Endothelial cell of umbilical vein (primary cell): ENCODE data around the gene C1QTNF8. TPM values are rescaled to one million over a fixed set of nuclear protein-coding genes. Genes with fewer than 3 reads are reported as not detected.

Experiments
- BruUV-seq: library from RNA; stranded (reverse); fragments of 400-500 nt; replicated peaks from 2 replicates; lab custom pipeline; 2021; lab: Mats Ljungman, UMichigan
- CTCF ChIA-PET: fragments of 300-600, 350-600 bp; sonication (Branson Sonifier 250); formaldehyde crosslinking; loops from one replicate; lab custom pipeline; 2021; ENCODE audit warnings: antibody characterized with exemption, inconsistent platforms; lab: Charles Lee
- POLR2A ChIA-PET: fragments of 300-600, 350-600 bp; sonication (Branson Sonifier 250); formaldehyde crosslinking; loops from one replicate; lab custom pipeline; 2021; ENCODE audit warnings: antibody characterized with exemption, inconsistent platforms; lab: Charles Lee
- DNase-seq: peaks from one replicate; pipeline ENCODE4 v3.0.0-alpha.2; 2011; ENCODE audit warnings: low read depth, low spot score
- FAIRE-seq: peaks from 2 replicates; lab custom pipeline; 2011; peaks lifted over from hg19 to GRCh38; lab: Jason Lieb, UNC
- H2AFZ ChIP-seq: 2 replicates; pipeline ENCODE4 v1.6.0; 2012; ENCODE audit warnings: low read depth, low read length, control low read depth, inconsistent platforms
- H3K27ac ChIP-seq: 2 replicates; pipeline ENCODE4 v1.5.1; 2011; ENCODE audit warnings: low read depth, mild to moderate bottlenecking, control low read depth, low read length, moderate library complexity; ENCODE audit not compliant: insufficient read depth
- H3K27me3 ChIP-seq, 2 experiments: 2 replicates each; pipeline versions ENCODE4 v1.6.0 to v1.6.1; 2011; ENCODE audit warnings: low read length in 2 of 2, mixed read lengths in 1 of 2; ENCODE audit not compliant: control insufficient read depth in 2 of 2, insufficient read depth in 2 of 2
- H3K36me3 ChIP-seq, 2 experiments: 2 replicates in 1 of 2; 3 replicates in 1 of 2; pipeline ENCODE4 v1.5.1; 2011; ENCODE audit warnings: low read length in 2 of 2, mild to moderate bottlenecking in 1 of 2, moderate library complexity in 1 of 2; ENCODE audit not compliant: control insufficient read depth in 2 of 2, insufficient read depth in 2 of 2; ENCODE audit errors: extremely low read depth in 1 of 2
- H3K4me1 ChIP-seq: 3 replicates; pipeline ENCODE4 v1.5.1; 2011; ENCODE audit warnings: mild to moderate bottlenecking, low read length; ENCODE audit not compliant: control insufficient read depth, insufficient read depth; ENCODE audit errors: extremely low read depth
- H3K4me2 ChIP-seq: 2 replicates; pipeline ENCODE4 v1.6.1; 2011; ENCODE audit warnings: low read length, control low read depth, mixed read lengths; ENCODE audit not compliant: insufficient read depth
- H3K4me3 ChIP-seq, 3 experiments: fragments of 200-600 bp in 1 of 3; sonication (generic), shearing (Covaris generic) in 1 of 3; replicated peaks in 1 of 3; 2 replicates each; pipeline ENCODE4 v1.5.1; 2011 to 2016; ENCODE audit warnings: control low read depth in 3 of 3, low read length in 3 of 3, mild to moderate bottlenecking in 2 of 3, inconsistent platforms in 1 of 3, low read depth in 1 of 3, moderate library complexity in 1 of 3; ENCODE audit not compliant: insufficient read depth in 1 of 3
- H3K79me2 ChIP-seq: 2 replicates; pipeline ENCODE4 v1.6.0; 2012; ENCODE audit warnings: low read length, inconsistent platforms; ENCODE audit not compliant: control insufficient read depth, insufficient read depth
- H3K9ac ChIP-seq: replicated peaks from 2 replicates; pipeline ENCODE3; 2011; ENCODE audit warnings: low read length, control low read depth; ENCODE audit not compliant: insufficient read depth; ENCODE audit errors: extremely low read depth
- H3K9me1 ChIP-seq: replicated peaks from 3 replicates; pipeline ENCODE4 v1.6.0; 2011; ENCODE audit warnings: mild to moderate bottlenecking, low read length; ENCODE audit not compliant: control insufficient read depth, insufficient read depth; ENCODE audit errors: extremely low read depth
- H3K9me3 ChIP-seq: replicated peaks from 2 replicates; pipeline ENCODE4 v1.5.1; 2012; ENCODE audit warnings: low read length, inconsistent platforms; ENCODE audit not compliant: control insufficient read depth, insufficient read depth
- H4K20me1 ChIP-seq: replicated peaks from 2 replicates; pipeline ENCODE3; 2011; ENCODE audit warnings: mild to moderate bottlenecking, low read length; ENCODE audit not compliant: control insufficient read depth, insufficient read depth; ENCODE audit errors: extremely low read depth
- CTCF ChIP-seq, 2 donors: IDR thresholded peaks; 1 replicate in 1 of 2; 2 replicates in 1 of 2; pipeline ENCODE4 v1.5.1; 2011; ENCODE audit warnings: low read length in 2 of 2, mild to moderate bottlenecking in 2 of 2, moderate library complexity in 2 of 2, control low read depth in 1 of 2, inconsistent platforms in 1 of 2, low read depth in 1 of 2; ENCODE audit not compliant: insufficient read depth in 1 of 2; ENCODE audit errors: extremely low read depth in 1 of 2
- EZH2 ChIP-seq: IDR thresholded peaks from 2 replicates; pipeline ENCODE4 v1.6.1; 2012; ENCODE audit warnings: borderline replicate concordance, low read depth, mild to moderate bottlenecking, moderate library complexity, low read length, inconsistent platforms; ENCODE audit not compliant: severe bottlenecking
- FOS ChIP-seq: IDR thresholded peaks from 2 replicates; pipeline ENCODE4 v1.6.1; 2011; ENCODE audit warnings: mild to moderate bottlenecking, low read length, moderate library complexity, borderline replicate concordance; ENCODE audit not compliant: insufficient read depth
- GATA2 ChIP-seq: IDR thresholded peaks from 2 replicates; pipeline ENCODE4 v1.7.0; 2011; ENCODE audit warnings: low read depth, mild to moderate bottlenecking, moderate library complexity, mixed read lengths, low read length; ENCODE audit not compliant: insufficient read length, insufficient read depth
- JUN ChIP-seq: IDR thresholded peaks from 2 replicates; pipeline ENCODE4 v1.6.1; 2011; ENCODE audit warnings: borderline replicate concordance, low read depth; ENCODE audit not compliant: insufficient read length, insufficient read depth
- MYC ChIP-seq: IDR thresholded peaks from one replicate; pipeline ENCODE4 v1.6.1; 2011; ENCODE audit warnings: mild to moderate bottlenecking, low read depth, low read length
- POLR2A ChIP-seq: IDR thresholded peaks from 2 replicates; pipeline ENCODE4 v1.6.1; 2012; ENCODE audit warnings: low read depth, mild to moderate bottlenecking, control low read depth, low read length
- POLR2AphosphoS5 ChIP-seq: IDR thresholded peaks from 2 replicates; pipeline ENCODE4 v1.6.1; 2012; ENCODE audit warnings: low read depth, mild to moderate bottlenecking, control low read depth, low read length, moderate library complexity; ENCODE audit not compliant: insufficient read depth
- dilution Hi-C: fragments of 300-500 bp; cut with MboI; formaldehyde crosslinking; loops from one replicate; pipeline ENCODE4 v1.15.0; 2019; ENCODE audit warnings: low sequenced_read_pairs; ENCODE audit not compliant: extremely low pct_ligation_motif_present
- intact Hi-C: fragments of 100-400 bp; cut with micrococcal nuclease; formaldehyde crosslinking; loops from one replicate; pipeline ENCODE4 v1.10.0; 2022
- polyA plus RNA-seq, 4 experiments: library from polyadenylated mRNA; depleted of rRNA in 3 of 4; stranded (reverse) in 3 of 4; unstranded in 1 of 4; fragments of >200 nt; gene quantifications; 2 replicates each; pipeline versions ENCODE4 v1.2.1 to v1.2.3, GENCODE V29; 2011 to 2012; ENCODE audit warnings: missing spikeins in 1 of 4
- total RNA-seq: library from RNA; stranded (reverse); gene quantifications from 2 replicates; pipeline ENCODE4 v1.2.3, GENCODE V29; 2021
- TF ChIP-seq, protein P1 (sequence below): IDR thresholded peaks from 2 replicates; pipeline ENCODE4 v1.6.1; 2011; ENCODE audit not compliant: insufficient read depth, insufficient read length

Gene C1QTNF8
- total and polyA plus RNA-seq, 2 donors (not counting 3 experiments of a cell fraction or from before 2014, with no cell fraction given), result not detected

- FAIRE-seq (no peak), DNase-seq (no peak)
- ChIA-PET POLR2A (no interaction called here), CTCF (no interaction called here)
- Histone ChIP-seq H4K20me1 (no peaks in the 10 kb centered on the region), H3K9me3 (no peaks in the 10 kb centered on the region), H3K4me2 (no peak overlapping the region), H3K4me3 (no peak overlapping the region), H3K9me1 (no peaks in the 10 kb centered on the region), H3K27ac (no peak overlapping the region), H3K4me1 (no peaks in the 10 kb centered on the region), H3K36me3 (no peaks in the 10 kb centered on the region), H2AFZ (no peak overlapping the region), H3K9ac (no peak overlapping the region), H3K27me3 (no peaks in the 10 kb centered on the region), H3K79me2 (no peaks in the 10 kb centered on the region)
- intact Hi-C loops, result loop anchor here (1.0 kb wide), 1 partner anchor 88 kb away; no protein-coding TSS in a partner anchor
- dilution Hi-C loops, result no loop called here
- TF ChIP-seq GATA2 (no peak), MYC (no peak), CTCF (IDR thresholded peaks at IDR 0.05; ENCODE audit: extremely low read depth in 1 of 2, insufficient read depth in 1 of 2, low read depth in 1 of 2, low read length in 2 of 2) (no peak), POLR2A (no peak), POLR2AphosphoS5 (no peak), JUN (no peak), EZH2 (no peak), FOS (no peak)
- TF ChIP-seq, protein P1, sequence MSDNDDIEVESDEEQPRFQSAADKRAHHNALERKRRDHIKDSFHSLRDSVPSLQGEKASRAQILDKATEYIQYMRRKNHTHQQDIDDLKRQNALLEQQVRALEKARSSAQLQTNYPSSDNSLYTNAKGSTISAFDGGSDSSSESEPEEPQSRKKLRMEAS, result no peak
- no TSS peak for BruUV-seq
Measured at GRCh38 chr16:1106659-1107058, 10.6 kb upstream of the C1QTNF8 start.
